H9 (cell line): ENCODE measurements around the gene KIF21B. TPM values are rescaled to one million over a fixed set of nuclear protein-coding genes. Genes with fewer than 3 reads are reported as not detected.
"Not testable (repeated sequence)": the region's sequence is repeated elsewhere in the genome, so short reads cannot be mapped to it uniquely, and the experiment has no call there.

Source experiments
- DNase-seq: peaks from one replicate; pipeline ENCODE4 v3.0.0-alpha.2; 2017
- H2AFZ ChIP-seq: one replicate; pipeline ENCODE4 v1.6.1; 2013; ENCODE audit warnings: mild to moderate bottlenecking, low read length, control low read depth, moderate library complexity
- H2AK5ac ChIP-seq: 2 replicates; pipeline ENCODE4 v1.6.1; 2013; ENCODE audit warnings: low read length, control low read depth, mixed read lengths; ENCODE audit not compliant: insufficient read length
- H2BK120ac ChIP-seq: one replicate; pipeline ENCODE4 v1.6.1; 2013; ENCODE audit warnings: low read depth, mild to moderate bottlenecking, low read length, control low read depth, inconsistent platforms; ENCODE audit not compliant: poor library complexity, severe bottlenecking
- H2BK12ac ChIP-seq: 2 replicates; pipeline ENCODE4 v1.6.1; 2013; ENCODE audit warnings: low read length, control low read depth, mixed read lengths, low read depth; ENCODE audit not compliant: insufficient read length
- H2BK15ac ChIP-seq: 2 replicates; pipeline ENCODE4 v1.6.1; 2013; ENCODE audit warnings: low read depth, low read length, control low read depth
- H2BK20ac ChIP-seq: one replicate; pipeline ENCODE4 v1.6.1; 2013; ENCODE audit warnings: low read depth, mild to moderate bottlenecking, low read length, control low read depth, inconsistent platforms; ENCODE audit not compliant: poor library complexity, severe bottlenecking
- H2BK5ac ChIP-seq: 2 replicates; pipeline ENCODE4 v1.6.1; 2013; ENCODE audit warnings: low read length, control low read depth, mixed read lengths; ENCODE audit not compliant: insufficient read length
- H3K14ac ChIP-seq: 2 replicates; pipeline ENCODE4 v1.6.1; 2013; ENCODE audit warnings: low read length, control low read depth; ENCODE audit not compliant: insufficient read depth
- H3K18ac ChIP-seq: 2 replicates; pipeline ENCODE4 v1.6.1; 2013; ENCODE audit warnings: low read depth, mild to moderate bottlenecking, mixed read lengths, low read length, control low read depth; ENCODE audit not compliant: insufficient read length
- H3K23ac ChIP-seq: 2 replicates; pipeline ENCODE4 v1.6.1; 2013; ENCODE audit warnings: low read length, control low read depth, mixed read lengths, low read depth; ENCODE audit not compliant: insufficient read length
- H3K23me2 ChIP-seq: 2 replicates; pipeline ENCODE4 v1.6.1; 2013; ENCODE audit warnings: low read depth, mild to moderate bottlenecking, mixed read lengths, low read length, control low read depth; ENCODE audit not compliant: insufficient read length, poor library complexity, severe bottlenecking
- H3K27ac ChIP-seq: 2 replicates; pipeline ENCODE4 v1.5.1; 2013; ENCODE audit warnings: low read length, control low read depth, mixed read lengths, low read depth; ENCODE audit not compliant: insufficient read length
- H3K27me3 ChIP-seq: 2 replicates; pipeline ENCODE4 v1.6.1; 2013; ENCODE audit warnings: low read length, control low read depth, inconsistent platforms; ENCODE audit not compliant: insufficient read depth
- H3K4ac ChIP-seq: 2 replicates; pipeline ENCODE4 v1.6.1; 2013; ENCODE audit warnings: low read depth, mild to moderate bottlenecking, control low read depth, inconsistent platforms, low read length, moderate library complexity
- H3K4me1 ChIP-seq: 2 replicates; pipeline ENCODE4 v1.6.1; 2013; ENCODE audit warnings: low read length, control low read depth, inconsistent platforms; ENCODE audit not compliant: insufficient read depth
- H3K4me2 ChIP-seq: 2 replicates; pipeline ENCODE4 v1.6.1; 2013; ENCODE audit warnings: low read length, control low read depth, mixed read lengths; ENCODE audit not compliant: insufficient read length, insufficient read depth
- H3K56ac ChIP-seq: 2 replicates; pipeline ENCODE4 v1.6.1; 2013; ENCODE audit warnings: low read depth, mild to moderate bottlenecking, mixed read lengths, low read length, control low read depth; ENCODE audit not compliant: insufficient read length
- H3K79me1 ChIP-seq: 2 replicates; pipeline ENCODE4 v1.6.1; 2013; ENCODE audit warnings: low read depth, mild to moderate bottlenecking, moderate library complexity, low read length, control low read depth, inconsistent platforms; ENCODE audit not compliant: insufficient read depth, poor library complexity, severe bottlenecking
- H3K79me2 ChIP-seq: 2 replicates; pipeline ENCODE4 v1.6.1; 2013; ENCODE audit warnings: low read length, control low read depth, inconsistent platforms; ENCODE audit not compliant: insufficient read depth
- H3K9ac ChIP-seq: 2 replicates; pipeline ENCODE4 v1.6.1; 2013; ENCODE audit warnings: low read length, control low read depth, mixed read lengths; ENCODE audit not compliant: insufficient read length; ENCODE audit errors: extremely low read depth
- H3K9me3 ChIP-seq: one replicate; pipeline ENCODE4 v1.6.1; 2013; ENCODE audit warnings: low read depth, low read length, inconsistent platforms; ENCODE audit not compliant: control insufficient read depth
- H3T11ph ChIP-seq: one replicate; pipeline ENCODE4 v1.6.1; 2013; ENCODE audit warnings: mild to moderate bottlenecking, low read length, control low read depth, inconsistent platforms
- H4K20me1 ChIP-seq: one replicate; pipeline ENCODE4 v1.6.1; 2013; ENCODE audit not compliant: control insufficient read depth, insufficient read length, insufficient read depth
- H4K5ac ChIP-seq: 2 replicates; pipeline ENCODE4 v1.6.1; 2013; ENCODE audit warnings: low read depth, mild to moderate bottlenecking, mixed read lengths, low read length, control low read depth; ENCODE audit not compliant: insufficient read length
- H4K8ac ChIP-seq: replicated peaks from 2 replicates; pipeline ENCODE4 v1.6.1; 2013; ENCODE audit warnings: low read length, control low read depth, mixed read lengths, low read depth; ENCODE audit not compliant: insufficient read length
- H4K91ac ChIP-seq: 2 replicates; pipeline ENCODE4 v1.6.1; 2013; ENCODE audit warnings: low read depth, mild to moderate bottlenecking, moderate library complexity, mixed read lengths, low read length, control low read depth; ENCODE audit not compliant: insufficient read length
- H3K27ac Mint-ChIP-seq, 3 experiments: 2 replicates in 2 of 3; 3 replicates in 1 of 3; pipeline ENCODE4 v1.8.0; 2020 to 2021; ENCODE audit warnings: mixed read lengths in 3 of 3, mild to moderate bottlenecking in 1 of 3, moderate library complexity in 1 of 3
- H3K27me3 Mint-ChIP-seq: 2 replicates; pipeline ENCODE4 v1.8.0; 2021; ENCODE audit warnings: low read depth, mild to moderate bottlenecking, moderate library complexity, mixed read lengths
- H3K36me3 Mint-ChIP-seq, 3 experiments: 2 replicates in 2 of 3; 3 replicates in 1 of 3; pipeline ENCODE4 v1.8.0; 2020 to 2021; ENCODE audit warnings: low read depth in 3 of 3, mixed read lengths in 3 of 3; ENCODE audit not compliant: insufficient read depth in 1 of 3
- H3K4me1 Mint-ChIP-seq, 2 experiments: 2 replicates each; pipeline ENCODE4 v1.8.0; 2020; ENCODE audit warnings: mixed read lengths in 2 of 2
- H3K4me3 Mint-ChIP-seq, 2 experiments: 2 replicates in 1 of 2; 3 replicates in 1 of 2; pipeline ENCODE4 v1.8.0; 2020 to 2021; ENCODE audit warnings: mild to moderate bottlenecking in 2 of 2, mixed read lengths in 2 of 2, moderate library complexity in 1 of 2
- H3K9me3 Mint-ChIP-seq, 2 experiments: 2 replicates in 1 of 2; 3 replicates in 1 of 2; pipeline ENCODE4 v1.8.0; 2020; ENCODE audit warnings: mild to moderate bottlenecking in 2 of 2, mixed read lengths in 2 of 2, moderate library complexity in 1 of 2
- WGBS: extraction: QIAGEN DNeasy Blood & Tissue Kit; methylation state at CpG from one replicate; pipeline ENCODE4 v1.1.7; 2013; ENCODE audit warnings: missing lambda C conversion rate, low lambda C conversion rate, mixed read lengths; ENCODE audit not compliant: insufficient read length; ENCODE audit errors: extremely low coverage; 5-methylcytosine and 5-hydroxymethylcytosine counted together
- total RNA-seq: library from RNA; stranded (reverse); gene quantifications from 2 replicates; pipeline ENCODE4 v1.2.1, GENCODE V29; 2021
- TF ChIP-seq, protein P1 (sequence below): fragments of 200-600 bp; sonication (generic); conservative IDR thresholded peaks from 3 replicates; pipeline ENCODE4 v1.8.0; 2021; ENCODE audit warnings: antibody characterized with exemption, mild to moderate bottlenecking

The KIF21B gene
- total RNA-seq, 1 experiment from 2014 or later: 7.5 TPM

DNA sequence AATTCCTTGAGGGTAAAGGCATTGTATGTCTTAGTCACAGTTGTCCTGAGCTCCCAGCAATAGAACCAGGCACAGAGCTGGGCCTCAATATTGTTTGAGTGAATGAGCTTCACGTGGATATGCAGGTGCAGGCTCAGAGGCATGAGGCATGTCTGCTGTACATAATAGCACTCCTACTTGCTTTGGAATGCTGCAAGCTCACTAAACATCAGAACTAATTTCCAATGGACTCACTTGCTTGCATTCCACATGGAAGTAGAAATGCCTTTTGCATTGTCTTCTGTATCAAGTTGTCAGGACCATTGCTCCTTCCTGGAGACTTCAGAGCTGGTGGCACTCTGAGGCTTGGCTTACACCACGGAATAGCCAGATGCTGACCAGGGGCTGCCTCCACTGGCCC, 91.7 kb downstream of the KIF21B start:
- Histone ChIP-seq H2BK120ac (no peak overlapping the region), H4K20me1 (no peaks in the 10 kb centered on the region), H3K9ac (no peak overlapping the region), H2BK12ac (no peak overlapping the region), H3K79me1 (no peaks in the 10 kb centered on the region), H2AK5ac (no peak overlapping the region), H3K27ac (no peak overlapping the region), H3K4ac (no peak overlapping the region), H2BK5ac (no peak overlapping the region), H4K91ac (no peak overlapping the region), H2BK15ac (no peak overlapping the region), H2AFZ (no peak overlapping the region), H3K18ac (no peak overlapping the region), H4K8ac (no peak overlapping the region), H3T11ph (no peak overlapping the region), H3K23me2 (no peaks in the 10 kb centered on the region), H3K27me3 (no peaks in the 10 kb centered on the region), H3K9me3 (no peaks in the 10 kb centered on the region), H3K23ac (no peak overlapping the region), H3K14ac (no peak overlapping the region), H3K79me2 (no peaks in the 10 kb centered on the region), H4K5ac (no peak overlapping the region), H3K4me2 (no peak overlapping the region), H2BK20ac (no peak overlapping the region), H3K56ac (no peak overlapping the region), H3K4me1 (no peaks in the 10 kb centered on the region)
- TF ChIP-seq, protein P1, sequence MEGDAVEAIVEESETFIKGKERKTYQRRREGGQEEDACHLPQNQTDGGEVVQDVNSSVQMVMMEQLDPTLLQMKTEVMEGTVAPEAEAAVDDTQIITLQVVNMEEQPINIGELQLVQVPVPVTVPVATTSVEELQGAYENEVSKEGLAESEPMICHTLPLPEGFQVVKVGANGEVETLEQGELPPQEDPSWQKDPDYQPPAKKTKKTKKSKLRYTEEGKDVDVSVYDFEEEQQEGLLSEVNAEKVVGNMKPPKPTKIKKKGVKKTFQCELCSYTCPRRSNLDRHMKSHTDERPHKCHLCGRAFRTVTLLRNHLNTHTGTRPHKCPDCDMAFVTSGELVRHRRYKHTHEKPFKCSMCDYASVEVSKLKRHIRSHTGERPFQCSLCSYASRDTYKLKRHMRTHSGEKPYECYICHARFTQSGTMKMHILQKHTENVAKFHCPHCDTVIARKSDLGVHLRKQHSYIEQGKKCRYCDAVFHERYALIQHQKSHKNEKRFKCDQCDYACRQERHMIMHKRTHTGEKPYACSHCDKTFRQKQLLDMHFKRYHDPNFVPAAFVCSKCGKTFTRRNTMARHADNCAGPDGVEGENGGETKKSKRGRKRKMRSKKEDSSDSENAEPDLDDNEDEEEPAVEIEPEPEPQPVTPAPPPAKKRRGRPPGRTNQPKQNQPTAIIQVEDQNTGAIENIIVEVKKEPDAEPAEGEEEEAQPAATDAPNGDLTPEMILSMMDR: no peak
- no peak overlapping the region; a peak in 1 of 7 replicates for H3K27ac Mint-ChIP-seq
- H3K9me3 Mint-ChIP-seq: no peaks in the 10 kb centered on the region
- no peak overlapping the region for H3K4me3 Mint-ChIP-seq
- no peak for DNase-seq
- no peaks in the 10 kb centered on the region for H3K27me3 Mint-ChIP-seq
- H3K4me1 Mint-ChIP-seq: no peaks in the 10 kb centered on the region
- WGBS: no CpG with 5 or more reads among the region's 2 CpGs
- H3K36me3 Mint-ChIP-seq: no peaks in the 10 kb centered on the region

GRCh38 chr1:200930285-200930684, 93.2 kb downstream of the KIF21B start:
- not testable (repeated sequence) for DNase-seq, H4K20me1 ChIP-seq, H3K4ac ChIP-seq, H4K5ac ChIP-seq, H3K79me2 ChIP-seq, H2AFZ ChIP-seq, H2BK5ac ChIP-seq, H4K91ac ChIP-seq, H2BK120ac ChIP-seq, H3K4me3 Mint-ChIP-seq, H3K9ac ChIP-seq, H3T11ph ChIP-seq, H3K9me3 ChIP-seq, H3K36me3 Mint-ChIP-seq, H2BK12ac ChIP-seq, H4K8ac ChIP-seq, H3K79me1 ChIP-seq, H3K23me2 ChIP-seq, H3K56ac ChIP-seq, H3K9me3 Mint-ChIP-seq, H3K27me3 Mint-ChIP-seq, H3K27ac ChIP-seq, H3K18ac ChIP-seq, H3K14ac ChIP-seq, H3K4me2 ChIP-seq, H3K4me1 Mint-ChIP-seq, H3K27me3 ChIP-seq, H2BK20ac ChIP-seq, H2AK5ac ChIP-seq, H3K23ac ChIP-seq, H2BK15ac ChIP-seq, H3K4me1 ChIP-seq, H3K27ac Mint-ChIP-seq
- WGBS: no CpG with 5 or more reads among the region's 8 CpGs
